SU-DHL-6 (cell line): ENCODE results near the gene EPHB4.

Source experiments
- H2AFZ ChIP-seq: fragments of 200-600 bp; sonication (generic); 2 replicates; pipeline ENCODE4 v1.6.1; 2014; ENCODE audit warnings: low read depth, mild to moderate bottlenecking, moderate library complexity, mixed read lengths, antibody characterized with exemption, low read length; ENCODE audit not compliant: severe bottlenecking
- H3F3A ChIP-seq: fragments of 200-600 bp; shearing (Covaris generic); 2 replicates; pipeline ENCODE4 v1.6.0; 2016; ENCODE audit warnings: antibody characterized with exemption, mild to moderate bottlenecking; ENCODE audit not compliant: insufficient read depth
- H3K27ac ChIP-seq: fragments of 200-600 bp; sonication (generic); 2 replicates; pipeline ENCODE4 v1.5.1; 2016; ENCODE audit warnings: low read depth, mild to moderate bottlenecking, low read length, moderate library complexity, mixed read lengths
- H3K27me3 ChIP-seq: fragments of 200-600 bp; sonication (generic), shearing (Covaris generic); 2 replicates; pipeline ENCODE4 v1.6.0; 2014; ENCODE audit warnings: mild to moderate bottlenecking, low read length
- H3K36me3 ChIP-seq: fragments of 200-600 bp; sonication (generic); 2 replicates; pipeline ENCODE4 v1.6.1; 2014; ENCODE audit warnings: mild to moderate bottlenecking, low read length, mixed read lengths
- H3K4me2 ChIP-seq: fragments of 300-600, 200-600 bp; shearing (Covaris generic), sonication (generic); 2 replicates; pipeline ENCODE4 v1.6.0; 2014; ENCODE audit warnings: low read length, low read depth, mild to moderate bottlenecking; ENCODE audit not compliant: poor library complexity, severe bottlenecking
- H3K4me3 ChIP-seq: fragments of 200-600 bp; sonication (generic); 2 replicates; pipeline ENCODE4 v1.5.1; 2014; ENCODE audit warnings: antibody characterized with exemption, low read length, mild to moderate bottlenecking, mixed read lengths; ENCODE audit not compliant: insufficient read depth, poor library complexity, severe bottlenecking
- H3K79me2 ChIP-seq: fragments of 200-600 bp; sonication (generic); 2 replicates; pipeline ENCODE4 v1.6.1; 2014; ENCODE audit warnings: mild to moderate bottlenecking, low read length, moderate library complexity; ENCODE audit not compliant: insufficient read depth
- H3K9ac ChIP-seq: fragments of 200-600 bp; sonication (generic); 2 replicates; pipeline ENCODE4 v1.7.0; 2014; ENCODE audit warnings: mild to moderate bottlenecking, low read length
- H3K9me2 ChIP-seq: fragments of 200-600 bp; sonication (generic); replicated peaks from 2 replicates; pipeline ENCODE4 v1.6.1; 2014; ENCODE audit warnings: low read length; ENCODE audit not compliant: insufficient read depth
- H3K9me3 ChIP-seq: fragments of 200-600 bp; sonication (generic); 2 replicates; pipeline ENCODE4 v1.6.1; 2014; ENCODE audit warnings: low read length, mixed read lengths; ENCODE audit not compliant: insufficient read depth
- H4K20me1 ChIP-seq: fragments of 200-600 bp; sonication (generic); 2 replicates; pipeline ENCODE4 v1.6.1; 2014; ENCODE audit warnings: low read depth, mild to moderate bottlenecking, antibody characterized with exemption, low read length, moderate library complexity, mixed read lengths
- EZH2phosphoT487 ChIP-seq: fragments of 200-600 bp; sonication (generic), shearing (Covaris generic); conservative IDR thresholded peaks from 2 replicates; pipeline ENCODE4 v1.6.1; 2018; ENCODE audit warnings: mild to moderate bottlenecking, antibody characterized with exemption, low read length, moderate library complexity, mixed read lengths
- TF ChIP-seq, protein P1 (sequence below): fragments of 200-600 bp; sonication (generic); IDR thresholded peaks from one replicate; pipeline ENCODE4 v1.5.1; 2017; ENCODE audit warnings: antibody characterized with exemption, mild to moderate bottlenecking, low read length, moderate library complexity; ENCODE audit not compliant: insufficient read depth, poor library complexity, severe bottlenecking

Gene EPHB4

DNA sequence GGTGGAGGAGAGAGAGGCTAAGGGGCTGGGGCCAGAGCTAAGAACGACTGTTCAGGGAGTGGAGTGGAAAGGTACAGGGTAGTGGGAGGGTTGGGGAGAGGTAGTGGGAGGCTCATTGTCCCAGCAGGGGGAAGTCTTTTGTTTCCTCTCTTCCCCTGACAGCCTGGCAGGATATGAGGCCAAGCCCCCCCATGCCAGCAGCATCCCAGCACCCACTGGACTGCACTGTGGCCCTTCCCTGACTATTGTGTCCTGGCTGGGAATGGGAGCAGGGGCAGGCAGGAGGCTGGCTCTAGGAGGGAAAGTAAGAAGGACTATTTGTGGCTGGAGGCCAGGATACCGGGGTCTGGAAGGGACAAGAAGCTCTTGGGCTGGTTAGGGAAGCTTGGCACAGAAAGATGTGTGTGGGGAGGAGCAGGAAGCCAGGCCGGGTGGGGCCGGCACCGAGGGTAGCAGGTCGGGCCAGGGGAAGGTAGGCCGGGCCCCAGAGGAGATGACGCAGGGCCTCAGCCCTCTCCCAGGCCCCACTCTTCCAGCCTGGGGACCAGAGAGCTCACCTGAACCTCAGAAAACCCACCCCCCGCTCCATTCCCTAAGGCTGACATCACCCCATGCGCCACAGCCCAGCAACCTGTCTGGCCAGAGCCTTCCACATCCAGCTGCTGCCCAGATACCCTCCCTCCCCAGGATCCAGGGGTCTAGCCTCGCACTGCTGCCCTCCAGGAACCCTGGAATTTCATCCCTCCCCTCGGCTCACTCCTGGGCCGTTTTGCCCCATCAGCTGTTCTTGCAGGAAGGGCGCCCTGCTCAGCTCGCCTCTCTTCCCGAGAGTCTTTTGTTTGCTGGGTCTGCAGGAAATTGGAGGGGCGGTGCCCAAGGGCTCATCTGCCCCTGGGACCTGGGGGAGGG, 8.8 kb upstream of the EPHB4 start:
- no peak overlapping the region for H3K4me2 ChIP-seq

DNA sequence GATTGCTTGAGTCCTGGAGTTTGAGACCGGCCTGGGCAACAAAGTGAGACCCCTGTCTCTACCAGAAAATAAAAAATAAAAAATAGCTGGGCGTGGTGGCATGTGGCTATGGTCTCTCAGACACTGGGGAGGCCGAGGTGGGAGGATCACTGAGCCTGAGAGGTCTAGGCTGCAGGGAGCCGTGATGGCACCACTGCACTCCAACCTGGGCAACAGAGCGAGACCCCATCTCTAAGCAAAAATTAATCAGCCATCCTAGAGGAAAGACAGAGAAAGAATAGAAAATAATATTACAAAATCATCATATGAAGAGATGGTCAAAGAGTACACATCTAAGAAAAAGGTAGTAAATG, 4.9 kb upstream of the EPHB4 start:
- TF ChIP-seq, protein P1, sequence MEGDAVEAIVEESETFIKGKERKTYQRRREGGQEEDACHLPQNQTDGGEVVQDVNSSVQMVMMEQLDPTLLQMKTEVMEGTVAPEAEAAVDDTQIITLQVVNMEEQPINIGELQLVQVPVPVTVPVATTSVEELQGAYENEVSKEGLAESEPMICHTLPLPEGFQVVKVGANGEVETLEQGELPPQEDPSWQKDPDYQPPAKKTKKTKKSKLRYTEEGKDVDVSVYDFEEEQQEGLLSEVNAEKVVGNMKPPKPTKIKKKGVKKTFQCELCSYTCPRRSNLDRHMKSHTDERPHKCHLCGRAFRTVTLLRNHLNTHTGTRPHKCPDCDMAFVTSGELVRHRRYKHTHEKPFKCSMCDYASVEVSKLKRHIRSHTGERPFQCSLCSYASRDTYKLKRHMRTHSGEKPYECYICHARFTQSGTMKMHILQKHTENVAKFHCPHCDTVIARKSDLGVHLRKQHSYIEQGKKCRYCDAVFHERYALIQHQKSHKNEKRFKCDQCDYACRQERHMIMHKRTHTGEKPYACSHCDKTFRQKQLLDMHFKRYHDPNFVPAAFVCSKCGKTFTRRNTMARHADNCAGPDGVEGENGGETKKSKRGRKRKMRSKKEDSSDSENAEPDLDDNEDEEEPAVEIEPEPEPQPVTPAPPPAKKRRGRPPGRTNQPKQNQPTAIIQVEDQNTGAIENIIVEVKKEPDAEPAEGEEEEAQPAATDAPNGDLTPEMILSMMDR, result no peak
- no peak for TF ChIP-seq EZH2phosphoT487
- Histone ChIP-seq H3F3A (no peaks in the 10 kb centered on the region), H4K20me1 (no peaks in the 10 kb centered on the region), H3K4me3 (no peak overlapping the region), H3K9me2 (no peaks in the 10 kb centered on the region), H3K36me3 (no peaks in the 10 kb centered on the region), H3K79me2 (no peaks in the 10 kb centered on the region), H3K9ac (no peak overlapping the region), H3K4me2 (no peak overlapping the region), H3K9me3 (no peaks in the 10 kb centered on the region), H3K27me3 (no peaks in the 10 kb centered on the region), H2AFZ (no peak overlapping the region), H3K27ac (no peak overlapping the region)

More for the DNA sequence above, 8.8 kb upstream of the EPHB4 start:
- Histone ChIP-seq H3K27me3 (no peaks in the 10 kb centered on the region), H3K79me2 (no peaks in the 10 kb centered on the region), H3K36me3 (no peaks in the 10 kb centered on the region), H4K20me1 (no peaks in the 10 kb centered on the region), H3K9me2 (no peaks in the 10 kb centered on the region), H3K9me3 (no peaks in the 10 kb centered on the region), H3K27ac (no peak overlapping the region), H3K9ac (no peak overlapping the region), H3K4me3 (no peak overlapping the region), H2AFZ (no peak overlapping the region), H3F3A (no peaks in the 10 kb centered on the region)
- TF ChIP-seq, protein P1, result no peak
- TF ChIP-seq EZH2phosphoT487, result no peak

DNA sequence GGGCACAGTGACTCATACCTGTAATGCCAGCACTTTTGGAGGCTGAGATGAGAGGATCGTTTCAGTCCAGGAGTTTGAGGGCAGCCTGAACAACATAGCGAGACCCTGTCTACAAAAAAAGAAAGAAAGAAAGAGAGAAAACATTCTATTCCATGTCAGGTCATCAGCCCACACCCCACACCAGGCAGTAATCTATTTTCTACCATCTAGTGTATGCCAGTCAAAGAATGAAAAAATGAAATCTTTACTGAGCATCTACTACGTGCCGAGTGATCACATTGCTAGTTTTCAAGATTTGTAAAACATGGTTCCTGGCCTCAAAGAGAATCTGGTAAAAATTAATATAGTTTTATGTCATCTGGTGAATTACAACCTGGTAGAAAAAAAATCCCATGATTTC, 3.1 kb upstream of the EPHB4 start:
- H3K4me3 ChIP-seq, result no peak overlapping the region
- no peak overlapping the region for H2AFZ ChIP-seq
- no peaks in the 10 kb centered on the region for H3K9me2 ChIP-seq
- no peak overlapping the region for H3K4me2 ChIP-seq
- no peaks in the 10 kb centered on the region for H3K9me3 ChIP-seq
- no peaks in the 10 kb centered on the region for H3F3A ChIP-seq
- no peaks in the 10 kb centered on the region for H3K79me2 ChIP-seq
- no peaks in the 10 kb centered on the region for H3K27me3 ChIP-seq
- no peak overlapping the region for H3K9ac ChIP-seq
- H4K20me1 ChIP-seq, result no peaks in the 10 kb centered on the region
- TF ChIP-seq EZH2phosphoT487, result no peak
- H3K36me3 ChIP-seq, result no peaks in the 10 kb centered on the region
- H3K27ac ChIP-seq, result no peak overlapping the region

- TF ChIP-seq, protein P1, result no peak
- no peak for TF ChIP-seq EZH2phosphoT487
- H3K4me3 ChIP-seq, result no peak overlapping the region
- no peaks in the 10 kb centered on the region for H4K20me1 ChIP-seq
- no peaks in the 10 kb centered on the region for H3K36me3 ChIP-seq
- no peaks in the 10 kb centered on the region for H3K9me2 ChIP-seq
- H2AFZ ChIP-seq, result no peak overlapping the region
- no peak overlapping the region for H3K4me2 ChIP-seq
- no peaks in the 10 kb centered on the region for H3K9me3 ChIP-seq
- no peak overlapping the region for H3K27ac ChIP-seq
- H3F3A ChIP-seq, result no peaks in the 10 kb centered on the region
- H3K9ac ChIP-seq, result no peak overlapping the region
- H3K27me3 ChIP-seq, result no peaks in the 10 kb centered on the region
- no peaks in the 10 kb centered on the region for H3K79me2 ChIP-seq
Observed at GRCh38 chr7:100829150-100829716, 1.9 kb upstream of the EPHB4 start.
